HEK293T (cell line): Measurements from ENCODE around the gene KCNK7.

Experiments
- CTCF ChIA-PET: fragments of 350-600 bp; formaldehyde crosslinking; extraction: SDS; loops from one replicate; lab custom pipeline; 2021; ENCODE audit warnings: antibody characterized with exemption, inconsistent platforms; lab: Yijun Ruan, JAX
- POLR2A ChIA-PET: fragments of 350-600 bp; formaldehyde crosslinking; extraction: SDS; loops from one replicate; lab custom pipeline; 2020; ENCODE audit warnings: antibody characterized with exemption, inconsistent platforms; lab: Yijun Ruan, JAX
- DNase-seq: peaks from one replicate; pipeline ENCODE4 v3.0.0; 2012; ENCODE audit warnings: mixed read lengths; ENCODE audit errors: extremely low spot score
- ARNT ChIP-seq: fragments of 450-650 bp; IDR thresholded peaks from 2 replicates; pipeline ENCODE4 v1.6.1; 2017; ENCODE audit warnings: mild to moderate bottlenecking
- BHLHE40 ChIP-seq: fragments of 450-650 bp; IDR thresholded peaks from 2 replicates; pipeline ENCODE4 v1.6.1; 2016; ENCODE audit warnings: mild to moderate bottlenecking, moderate library complexity, borderline replicate concordance
- CTBP1 ChIP-seq: fragments of 450-650 bp; IDR thresholded peaks from 2 replicates; pipeline ENCODE4 v1.6.1; 2016; ENCODE audit warnings: borderline replicate concordance
- ELF4 ChIP-seq: fragments of 450-650 bp; IDR thresholded peaks from 2 replicates; pipeline ENCODE4 v1.6.1; 2017; ENCODE audit warnings: antibody characterized with exemption
- FOXA1 ChIP-seq: fragments of 450-650 bp; IDR thresholded peaks from 2 replicates; pipeline ENCODE4 v1.6.1; 2016; ENCODE audit warnings: mild to moderate bottlenecking
- FOXM1 ChIP-seq: fragments of 450-650 bp; IDR thresholded peaks from 2 replicates; pipeline ENCODE4 v1.6.1; 2017; ENCODE audit warnings: mild to moderate bottlenecking, borderline replicate concordance
- HDGF ChIP-seq: fragments of 450-650 bp; IDR thresholded peaks from 2 replicates; pipeline ENCODE4 v1.6.1; 2017; ENCODE audit warnings: antibody characterized with exemption, borderline replicate concordance
- L3MBTL2 ChIP-seq: fragments of 450-650 bp; conservative IDR thresholded peaks from 2 replicates; pipeline ENCODE4 v1.6.1; 2016; ENCODE audit warnings: mild to moderate bottlenecking
- LEF1 ChIP-seq: fragments of 450-650 bp; IDR thresholded peaks from 2 replicates; pipeline ENCODE4 v1.6.1; 2017; ENCODE audit warnings: mild to moderate bottlenecking, borderline replicate concordance
- NFRKB ChIP-seq: fragments of 450-650 bp; IDR thresholded peaks from 2 replicates; pipeline ENCODE4 v1.6.1; 2016; ENCODE audit warnings: mild to moderate bottlenecking, moderate library complexity
- PKNOX1 ChIP-seq: fragments of 450-650 bp; IDR thresholded peaks from 2 replicates; pipeline ENCODE4 v1.6.1; 2016
- SP1 ChIP-seq: fragments of 450-650 bp; IDR thresholded peaks from 2 replicates; pipeline ENCODE4 v1.6.1; 2017
- SUZ12 ChIP-seq: fragments of 450-650 bp; IDR thresholded peaks from 2 replicates; pipeline ENCODE4 v1.6.1; 2016; ENCODE audit warnings: mild to moderate bottlenecking
- TARDBP ChIP-seq: fragments of 450-650 bp; IDR thresholded peaks from 2 replicates; pipeline ENCODE4 v1.6.1; 2016
- ZNF384 ChIP-seq: fragments of 450-650 bp; IDR thresholded peaks from 2 replicates; pipeline ENCODE4 v1.6.1; 2016

KCNK7 gene

GRCh38 chr11:65572356-65573051 lies 23.1 kb downstream of the KCNK7 start, which contains the start of gene FAM89B:
Gene FAM89B, plus strand, starts transcription at chr11:65572538. Its CDS starts 132 bp downstream, at chr11:65572670.
- TF ChIP-seq FOXA1 (no peak), LEF1 (peak; percentile 30; the same call in 1 of the 2 replicates), NFRKB (no peak), SP1 (no peak), FOXM1 (0 out of 2 replicates have a peak, but pooled peaks have one; percentile 33)
- ChIA-PET CTCF (interaction anchor here (0.5 to 4.4 kb wide), 8 partner anchors 13 to 120 kb away, joined by 3 to 50 read pairs (median 5); no protein-coding TSS in a partner anchor), POLR2A (interaction anchor here (0.7 to 2.0 kb wide), 12 partner anchors 12 to 286 kb away, joined by 3 to 9 read pairs (median 4); partner anchors contain the start of genes CFL1, LTBP3, MALAT1 and PCNX3)
- DNase-seq = peak; percentile 70

- ChIA-PET POLR2A (interaction anchor here (0.8 to 3.3 kb wide), 12 partner anchors 11 to 286 kb away, joined by 3 to 47 read pairs (median 4); partner anchors contain the start of genes CFL1 and SCYL1), CTCF (interaction anchor here (0.6 to 4.4 kb wide), 4 partner anchors 11 to 31 kb away, joined by 3 to 50 read pairs (median 10); no protein-coding TSS in a partner anchor)
- TF ChIP-seq NFRKB = no peak
- no peak for TF ChIP-seq ZNF384
- TF ChIP-seq SUZ12 = no peak
- TF ChIP-seq L3MBTL2 = no peak
- TF ChIP-seq TARDBP = no peak
- no peak for TF ChIP-seq CTBP1
- no peak for TF ChIP-seq LEF1
- TF ChIP-seq ARNT = no peak
- no peak for TF ChIP-seq ELF4
- TF ChIP-seq FOXM1 = no peak
- TF ChIP-seq HDGF = no peak
- DNase-seq = no peak
Observed at GRCh38 chr11:65571940-65572339, 23.7 kb downstream of the KCNK7 start.

GRCh38 chr11:65571420-65571819 lies 24.2 kb downstream of the KCNK7 start:
- no peak for DNase-seq
- ChIA-PET CTCF (interaction anchor here (0.6 to 4.4 kb wide), 5 partner anchors 11 to 397 kb away, joined by 3 to 50 read pairs (median 8); no protein-coding TSS in a partner anchor), POLR2A (interaction anchor here (0.8 to 3.3 kb wide), 9 partner anchors 11 to 147 kb away, joined by 3 to 47 read pairs (median 4); partner anchors contain the start of genes MAP3K11 and PCNX3)
- no peak for TF ChIP-seq PKNOX1
- no peak for TF ChIP-seq HDGF
- no peak for TF ChIP-seq ARNT

- no peak for TF ChIP-seq FOXA1
- TF ChIP-seq HDGF = no peak
- no peak for TF ChIP-seq SP1
- peak; percentile 94 for TF ChIP-seq PKNOX1
- POLR2A ChIA-PET = interaction anchor here (0.6 to 3.3 kb wide), 16 partner anchors 10 to 483 kb away, joined by 3 to 47 read pairs (median 4); partner anchors contain the start of genes MAP3K11, PCNX3 and SCYL1
- CTCF ChIA-PET = interaction anchor here (0.8 to 4.4 kb wide), 6 partner anchors 9 to 34 kb away, joined by 3 to 50 read pairs (median 7); no protein-coding TSS in a partner anchor
- peak; percentile 96 for DNase-seq
Observed at GRCh38 chr11:65569973-65570918, 25.4 kb downstream of the KCNK7 start, which contains the start of gene ZNRD2. Gene ZNRD2, plus strand, starts transcription at chr11:65570477. Its CDS starts 15 bp downstream, at chr11:65570492.

GRCh38 chr11:65569164-65569972 lies 26.2 kb downstream of the KCNK7 start:
- DNase-seq = no peak
- ChIA-PET POLR2A (interaction anchor here (0.9 to 3.3 kb wide), 13 partner anchors 9 to 72 kb away, joined by 3 to 47 read pairs (median 4); partner anchors contain the start of genes MAP3K11, PCNX3 and SCYL1), CTCF (interaction anchor here (0.9 to 4.4 kb wide), 5 partner anchors 9 to 33 kb away, joined by 3 to 50 read pairs (median 7); no protein-coding TSS in a partner anchor)
- TF ChIP-seq BHLHE40 (no peak), ARNT (no peak), L3MBTL2 (peak; percentile 78), PKNOX1 (no peak)
